DOHH2 (cell line): ENCODE results near the gene ATP11A.

ENCODE experiments used
- H3F3A ChIP-seq: fragments of 200-600 bp; sonication (generic), shearing (Covaris generic); 2 replicates; pipeline ENCODE4 v1.6.0; 2016; ENCODE audit warnings: antibody characterized with exemption, mild to moderate bottlenecking; ENCODE audit not compliant: control insufficient read depth, insufficient read depth
- H3K27ac ChIP-seq: fragments of 200-600 bp; sonication (generic); 2 replicates; pipeline ENCODE4 v1.5.1; 2014; ENCODE audit warnings: low read depth, mild to moderate bottlenecking, low read length, moderate library complexity
- H3K27me3 ChIP-seq: fragments of 200-600 bp; sonication (generic); 2 replicates; pipeline ENCODE4 v1.6.1; 2014; ENCODE audit warnings: mild to moderate bottlenecking, low read length, mixed read lengths; ENCODE audit not compliant: control insufficient read depth
- H3K36me3 ChIP-seq: fragments of 200-600 bp; sonication (generic); 2 replicates; pipeline ENCODE4 v1.6.1; 2014; ENCODE audit warnings: mild to moderate bottlenecking, low read length, moderate library complexity, mixed read lengths; ENCODE audit not compliant: control insufficient read depth
- H3K4me1 ChIP-seq: fragments of 200-600 bp; sonication (generic); 2 replicates; pipeline ENCODE4 v1.6.1; 2014; ENCODE audit warnings: mild to moderate bottlenecking, low read length, mixed read lengths; ENCODE audit not compliant: control insufficient read depth
- H3K4me2 ChIP-seq: fragments of 200-600 bp; sonication (generic); 2 replicates; pipeline ENCODE4 v1.6.0; 2014; ENCODE audit warnings: mild to moderate bottlenecking, low read length, moderate library complexity
- H3K4me3 ChIP-seq: fragments of 200-600 bp; sonication (generic); 2 replicates; pipeline ENCODE4 v1.5.1; 2014; ENCODE audit warnings: mild to moderate bottlenecking, low read length, mixed read lengths
- H3K79me2 ChIP-seq: fragments of 200-600 bp; sonication (generic); 2 replicates; pipeline ENCODE4 v1.6.1; 2014; ENCODE audit warnings: mild to moderate bottlenecking, low read length, mixed read lengths; ENCODE audit not compliant: control insufficient read depth
- H3K9me2 ChIP-seq: fragments of 200-600 bp; sonication (generic); replicated peaks from 2 replicates; pipeline ENCODE4 v1.6.1; 2014; ENCODE audit warnings: mild to moderate bottlenecking, low read length, mixed read lengths; ENCODE audit not compliant: control insufficient read depth
- H3K9me3 ChIP-seq: fragments of 200-600 bp; sonication (generic); 2 replicates; pipeline ENCODE4 v1.6.1; 2014; ENCODE audit warnings: antibody characterized with exemption, low read length, mixed read lengths; ENCODE audit not compliant: control insufficient read depth, insufficient read depth
- H4K20me1 ChIP-seq: fragments of 200-600 bp; sonication (generic); 2 replicates; pipeline ENCODE4 v1.6.0; 2014; ENCODE audit warnings: low read depth, mild to moderate bottlenecking, antibody characterized with exemption, low read length, moderate library complexity; ENCODE audit not compliant: control insufficient read depth, insufficient read depth
- EZH2phosphoT487 ChIP-seq: fragments of 200-600 bp; sonication (generic); IDR thresholded peaks from 2 replicates; pipeline ENCODE4 v1.6.1; 2017; ENCODE audit warnings: borderline replicate concordance, mild to moderate bottlenecking, antibody characterized with exemption, low read length, moderate library complexity, mixed read lengths
- TF ChIP-seq, protein P1 (sequence below): fragments of 200-600 bp; sonication (generic); IDR thresholded peaks from one replicate; pipeline ENCODE4 v1.5.1; 2014; ENCODE audit warnings: antibody characterized with exemption, mild to moderate bottlenecking, low read depth, low read length; ENCODE audit not compliant: poor library complexity, severe bottlenecking

The ATP11A gene

DNA sequence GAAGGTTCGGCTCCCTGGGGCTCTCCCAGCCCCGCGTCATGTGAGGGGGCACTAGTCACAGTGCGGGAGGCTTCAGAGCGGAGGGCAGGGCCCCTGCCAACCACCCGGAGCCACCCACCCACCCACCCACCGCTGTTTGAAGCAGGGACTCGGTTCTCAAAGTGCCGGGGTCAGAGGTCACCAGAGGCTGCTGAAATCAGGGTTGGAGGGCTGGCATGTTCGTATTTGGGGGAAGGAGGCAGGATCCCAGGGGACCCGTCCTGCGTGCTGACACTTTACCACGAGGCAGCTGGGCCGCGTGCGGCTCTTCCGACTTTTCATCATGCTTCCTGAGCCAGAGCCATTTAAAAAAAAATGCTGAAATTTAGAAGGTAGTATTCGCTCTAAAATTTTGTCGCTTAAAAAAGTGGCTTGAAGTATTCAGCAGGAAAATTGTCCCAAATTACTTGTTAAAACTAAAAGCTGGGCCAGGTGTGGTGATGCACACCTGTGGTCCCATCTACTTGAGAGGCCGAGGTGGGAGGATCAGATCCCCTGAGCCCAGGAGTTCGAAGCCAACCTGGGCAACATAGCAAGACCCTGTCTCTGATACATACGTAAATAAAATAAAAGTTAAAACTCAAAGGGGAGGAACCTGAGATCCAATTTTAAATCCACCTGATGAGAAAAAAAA lies 21.2 kb downstream of the ATP11A start:
- peaks cover 8% of the 10 kb centered on the region; the same call in 1 of the 2 replicates for H4K20me1 ChIP-seq
- H3F3A ChIP-seq: no peaks in the 10 kb centered on the region
- H3K9me3 ChIP-seq: no peaks in the 10 kb centered on the region
- no peaks in the 10 kb centered on the region for H3K36me3 ChIP-seq
- no peak overlapping the region for H3K4me2 ChIP-seq
- H3K9me2 ChIP-seq: no peaks in the 10 kb centered on the region
- no peak overlapping the region for H3K4me3 ChIP-seq
- H3K4me1 ChIP-seq: peaks cover 9% of the 10 kb centered on the region
- peaks cover 54% of the 10 kb centered on the region for H3K79me2 ChIP-seq
- TF ChIP-seq, protein P1, sequence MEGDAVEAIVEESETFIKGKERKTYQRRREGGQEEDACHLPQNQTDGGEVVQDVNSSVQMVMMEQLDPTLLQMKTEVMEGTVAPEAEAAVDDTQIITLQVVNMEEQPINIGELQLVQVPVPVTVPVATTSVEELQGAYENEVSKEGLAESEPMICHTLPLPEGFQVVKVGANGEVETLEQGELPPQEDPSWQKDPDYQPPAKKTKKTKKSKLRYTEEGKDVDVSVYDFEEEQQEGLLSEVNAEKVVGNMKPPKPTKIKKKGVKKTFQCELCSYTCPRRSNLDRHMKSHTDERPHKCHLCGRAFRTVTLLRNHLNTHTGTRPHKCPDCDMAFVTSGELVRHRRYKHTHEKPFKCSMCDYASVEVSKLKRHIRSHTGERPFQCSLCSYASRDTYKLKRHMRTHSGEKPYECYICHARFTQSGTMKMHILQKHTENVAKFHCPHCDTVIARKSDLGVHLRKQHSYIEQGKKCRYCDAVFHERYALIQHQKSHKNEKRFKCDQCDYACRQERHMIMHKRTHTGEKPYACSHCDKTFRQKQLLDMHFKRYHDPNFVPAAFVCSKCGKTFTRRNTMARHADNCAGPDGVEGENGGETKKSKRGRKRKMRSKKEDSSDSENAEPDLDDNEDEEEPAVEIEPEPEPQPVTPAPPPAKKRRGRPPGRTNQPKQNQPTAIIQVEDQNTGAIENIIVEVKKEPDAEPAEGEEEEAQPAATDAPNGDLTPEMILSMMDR: no peak
- TF ChIP-seq EZH2phosphoT487: no peak
- no peaks in the 10 kb centered on the region for H3K27me3 ChIP-seq
- no peak overlapping the region for H3K27ac ChIP-seq

DNA sequence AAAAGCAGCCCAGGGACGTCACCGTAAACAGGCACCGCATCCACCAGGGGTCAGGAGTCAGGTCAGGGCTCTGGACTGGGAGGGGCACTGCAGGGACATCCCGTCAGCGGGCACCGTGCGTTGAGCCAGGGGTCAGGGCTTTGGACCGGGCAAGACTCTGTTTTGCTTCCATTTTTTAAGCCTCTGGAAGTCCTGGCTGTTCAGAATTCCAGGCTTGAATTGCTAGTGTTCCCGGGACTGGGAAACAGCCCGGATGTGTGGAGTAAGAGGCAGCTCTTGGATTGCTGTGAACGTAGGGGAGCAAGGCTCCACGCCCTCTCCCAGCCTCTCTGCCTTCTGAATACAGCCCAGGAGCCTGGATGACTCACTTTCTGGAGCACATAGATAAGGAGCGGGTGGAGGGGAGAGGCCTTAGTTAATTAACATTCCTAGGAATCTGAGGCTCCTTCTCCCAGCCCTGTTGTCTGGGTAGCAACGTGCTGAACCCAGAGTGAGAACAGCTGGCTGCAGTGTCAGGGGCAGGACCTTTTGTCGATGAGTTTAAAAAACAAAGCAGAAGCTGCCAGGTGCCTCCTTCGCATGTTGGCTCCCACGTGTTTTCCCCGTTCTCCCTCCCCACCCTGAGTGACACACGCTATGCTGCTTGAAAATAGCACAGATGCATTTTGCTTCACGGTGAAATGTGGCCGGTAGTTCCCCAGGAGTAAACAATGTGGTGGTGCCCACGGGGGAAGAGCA lies 21.9 kb downstream of the ATP11A start:
- TF ChIP-seq, protein P1: no peak
- TF ChIP-seq EZH2phosphoT487: no peak
- Histone ChIP-seq H3F3A (no peaks in the 10 kb centered on the region), H3K27me3 (no peaks in the 10 kb centered on the region), H4K20me1 (peaks cover 8% of the 10 kb centered on the region; the same call in 1 of the 2 replicates), H3K79me2 (peaks cover 55% of the 10 kb centered on the region), H3K27ac (no peak overlapping the region), H3K4me3 (no peak overlapping the region), H3K4me1 (peaks cover 15% of the 10 kb centered on the region), H3K9me2 (no peaks in the 10 kb centered on the region), H3K36me3 (no peaks in the 10 kb centered on the region), H3K4me2 (no peak overlapping the region), H3K9me3 (no peaks in the 10 kb centered on the region)

DNA sequence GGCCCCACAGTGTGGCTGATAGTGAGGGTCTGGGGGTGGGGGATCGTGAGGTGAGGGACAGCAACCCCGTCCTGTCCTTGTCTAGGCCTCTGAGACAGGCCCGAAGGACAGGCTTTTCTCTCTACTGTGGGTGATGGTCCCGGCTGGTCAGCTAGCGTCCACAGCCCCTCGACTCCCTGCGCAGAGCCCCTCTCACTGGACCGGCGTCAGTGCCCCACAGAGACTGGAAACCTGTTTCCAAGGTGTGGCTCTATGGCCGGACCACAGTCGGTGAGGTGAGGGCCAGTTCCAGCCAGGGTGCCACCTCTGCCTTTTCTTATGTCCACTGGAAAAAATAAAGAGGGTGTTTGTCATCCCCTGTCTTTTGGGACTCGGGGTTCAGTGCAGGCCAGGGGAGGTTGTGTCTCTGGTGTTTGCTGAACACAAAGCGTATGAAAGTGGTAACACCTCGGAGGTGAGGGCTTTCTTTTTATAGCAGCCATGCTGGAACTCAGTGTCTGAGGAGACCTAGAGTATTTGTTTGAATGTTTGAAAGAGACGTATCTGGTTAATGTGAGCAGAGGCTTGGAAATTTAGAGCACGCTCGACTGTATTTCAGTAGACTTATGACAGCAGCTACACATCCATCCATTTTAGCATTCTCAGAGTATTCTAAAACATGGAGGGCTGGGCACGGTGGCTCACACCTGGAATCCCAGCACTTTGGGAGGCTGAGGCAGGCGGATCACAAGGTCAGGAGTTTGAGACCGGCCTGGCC lies 22.8 kb downstream of the ATP11A start:
- Histone ChIP-seq H3K27ac (no peak overlapping the region), H3K4me3 (no peak overlapping the region), H3K36me3 (no peaks in the 10 kb centered on the region), H3K9me3 (no peaks in the 10 kb centered on the region), H3K4me1 (peaks cover 19% of the 10 kb centered on the region), H3F3A (no peaks in the 10 kb centered on the region), H3K27me3 (no peaks in the 10 kb centered on the region), H4K20me1 (peaks cover 8% of the 10 kb centered on the region; the same call in 1 of the 2 replicates), H3K79me2 (peaks cover 54% of the 10 kb centered on the region), H3K4me2 (no peak overlapping the region), H3K9me2 (no peaks in the 10 kb centered on the region)
- TF ChIP-seq, protein P1: no peak
- TF ChIP-seq EZH2phosphoT487: no peak
